Measurements from ENCODE around the gene HSPB1. TPM values are rescaled to one million over a fixed set of nuclear protein-coding genes. Genes with fewer than 3 reads are reported as not detected.
A peak's percentile ranks its signal among the peaks of the same experiment; 100 is the strongest.

The HSPB1 gene
- total and polyA plus RNA-seq, 2 of the 13 experiments (the other 11 are each of a cell fraction or from before 2014, with no cell fraction given), result 21.0 to 38.6 TPM

DNA sequence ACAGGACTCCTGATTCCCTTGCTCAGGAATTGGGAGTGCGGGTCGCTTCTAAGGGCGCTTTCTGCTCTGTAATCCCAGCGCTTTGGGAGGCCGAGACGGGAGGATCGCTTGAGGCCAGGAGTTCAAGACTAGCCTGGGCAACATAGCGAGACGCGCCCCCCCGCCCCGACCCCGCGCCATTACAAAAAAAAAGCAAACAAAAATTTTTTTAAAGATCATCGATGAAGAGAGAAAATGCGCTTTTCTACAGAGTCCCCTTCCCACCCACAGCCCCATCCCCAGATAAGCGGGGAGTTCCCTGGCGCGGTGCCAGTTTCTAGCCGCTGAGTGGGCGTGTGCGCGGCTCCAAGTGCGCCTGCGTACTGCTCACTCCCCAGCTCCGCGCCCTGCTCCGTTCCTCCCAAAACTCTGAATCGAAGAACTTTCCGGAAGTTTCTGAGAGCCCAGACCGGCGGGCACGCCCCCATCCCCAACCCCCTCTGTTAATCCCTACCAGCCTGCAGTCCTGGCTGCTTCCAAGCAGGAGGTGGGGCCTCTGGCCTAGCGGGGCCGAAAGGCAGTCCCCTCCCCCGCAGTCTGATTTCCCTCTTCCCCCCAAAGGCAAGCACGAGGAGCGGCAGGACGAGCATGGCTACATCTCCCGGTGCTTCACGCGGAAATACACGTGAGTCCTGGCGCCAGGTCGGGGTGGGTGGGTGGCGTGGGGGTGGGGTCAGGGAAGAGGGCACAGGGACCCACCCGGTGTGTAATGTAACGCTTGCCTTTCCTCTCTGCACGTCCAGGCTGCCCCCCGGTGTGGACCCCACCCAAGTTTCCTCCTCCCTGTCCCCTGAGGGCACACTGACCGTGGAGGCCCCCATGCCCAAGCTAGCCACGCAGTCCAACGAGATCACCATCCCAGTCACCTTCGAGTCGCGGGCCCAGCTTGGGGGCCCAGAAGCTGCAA is 1.0 kb downstream of the HSPB1 start (continued):
- TF ChIP-seq, protein P1, sequence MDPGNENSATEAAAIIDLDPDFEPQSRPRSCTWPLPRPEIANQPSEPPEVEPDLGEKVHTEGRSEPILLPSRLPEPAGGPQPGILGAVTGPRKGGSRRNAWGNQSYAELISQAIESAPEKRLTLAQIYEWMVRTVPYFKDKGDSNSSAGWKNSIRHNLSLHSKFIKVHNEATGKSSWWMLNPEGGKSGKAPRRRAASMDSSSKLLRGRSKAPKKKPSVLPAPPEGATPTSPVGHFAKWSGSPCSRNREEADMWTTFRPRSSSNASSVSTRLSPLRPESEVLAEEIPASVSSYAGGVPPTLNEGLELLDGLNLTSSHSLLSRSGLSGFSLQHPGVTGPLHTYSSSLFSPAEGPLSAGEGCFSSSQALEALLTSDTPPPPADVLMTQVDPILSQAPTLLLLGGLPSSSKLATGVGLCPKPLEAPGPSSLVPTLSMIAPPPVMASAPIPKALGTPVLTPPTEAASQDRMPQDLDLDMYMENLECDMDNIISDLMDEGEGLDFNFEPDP (CRISPR knock-in tag; conservative IDR thresholded peaks at IDR 0.05), result no peak
- TF ChIP-seq, protein P2, sequence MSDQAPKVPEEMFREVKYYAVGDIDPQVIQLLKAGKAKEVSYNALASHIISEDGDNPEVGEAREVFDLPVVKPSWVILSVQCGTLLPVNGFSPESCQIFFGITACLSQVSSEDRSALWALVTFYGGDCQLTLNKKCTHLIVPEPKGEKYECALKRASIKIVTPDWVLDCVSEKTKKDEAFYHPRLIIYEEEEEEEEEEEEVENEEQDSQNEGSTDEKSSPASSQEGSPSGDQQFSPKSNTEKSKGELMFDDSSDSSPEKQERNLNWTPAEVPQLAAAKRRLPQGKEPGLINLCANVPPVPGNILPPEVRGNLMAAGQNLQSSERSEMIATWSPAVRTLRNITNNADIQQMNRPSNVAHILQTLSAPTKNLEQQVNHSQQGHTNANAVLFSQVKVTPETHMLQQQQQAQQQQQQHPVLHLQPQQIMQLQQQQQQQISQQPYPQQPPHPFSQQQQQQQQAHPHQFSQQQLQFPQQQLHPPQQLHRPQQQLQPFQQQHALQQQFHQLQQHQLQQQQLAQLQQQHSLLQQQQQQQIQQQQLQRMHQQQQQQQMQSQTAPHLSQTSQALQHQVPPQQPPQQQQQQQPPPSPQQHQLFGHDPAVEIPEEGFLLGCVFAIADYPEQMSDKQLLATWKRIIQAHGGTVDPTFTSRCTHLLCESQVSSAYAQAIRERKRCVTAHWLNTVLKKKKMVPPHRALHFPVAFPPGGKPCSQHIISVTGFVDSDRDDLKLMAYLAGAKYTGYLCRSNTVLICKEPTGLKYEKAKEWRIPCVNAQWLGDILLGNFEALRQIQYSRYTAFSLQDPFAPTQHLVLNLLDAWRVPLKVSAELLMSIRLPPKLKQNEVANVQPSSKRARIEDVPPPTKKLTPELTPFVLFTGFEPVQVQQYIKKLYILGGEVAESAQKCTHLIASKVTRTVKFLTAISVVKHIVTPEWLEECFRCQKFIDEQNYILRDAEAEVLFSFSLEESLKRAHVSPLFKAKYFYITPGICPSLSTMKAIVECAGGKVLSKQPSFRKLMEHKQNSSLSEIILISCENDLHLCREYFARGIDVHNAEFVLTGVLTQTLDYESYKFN (CRISPR knock-in tag; conservative IDR thresholded peaks at IDR 0.05), result peak; percentile 45; the same call in 1 of the 2 replicates
- TF ChIP-seq SETDB1 (CRISPR knock-in tag; IDR thresholded peaks at IDR 0.05; ENCODE audit: borderline replicate concordance), result no peak
- no peak for TF ChIP-seq ATF4 (CRISPR knock-in tag; IDR thresholded peaks at IDR 0.05)
- no peak for TF ChIP-seq SRY (CRISPR knock-in tag; IDR thresholded peaks at IDR 0.05)
- TF ChIP-seq SAP130 (CRISPR knock-in tag; IDR thresholded peaks at IDR 0.05; ENCODE audit: low read depth), result peak; percentile 43
- TF ChIP-seq SNRNP70 (IDR thresholded peaks at IDR 0.05; ENCODE audit: low read depth, low read length), result no peak
- TF ChIP-seq, protein P3, sequence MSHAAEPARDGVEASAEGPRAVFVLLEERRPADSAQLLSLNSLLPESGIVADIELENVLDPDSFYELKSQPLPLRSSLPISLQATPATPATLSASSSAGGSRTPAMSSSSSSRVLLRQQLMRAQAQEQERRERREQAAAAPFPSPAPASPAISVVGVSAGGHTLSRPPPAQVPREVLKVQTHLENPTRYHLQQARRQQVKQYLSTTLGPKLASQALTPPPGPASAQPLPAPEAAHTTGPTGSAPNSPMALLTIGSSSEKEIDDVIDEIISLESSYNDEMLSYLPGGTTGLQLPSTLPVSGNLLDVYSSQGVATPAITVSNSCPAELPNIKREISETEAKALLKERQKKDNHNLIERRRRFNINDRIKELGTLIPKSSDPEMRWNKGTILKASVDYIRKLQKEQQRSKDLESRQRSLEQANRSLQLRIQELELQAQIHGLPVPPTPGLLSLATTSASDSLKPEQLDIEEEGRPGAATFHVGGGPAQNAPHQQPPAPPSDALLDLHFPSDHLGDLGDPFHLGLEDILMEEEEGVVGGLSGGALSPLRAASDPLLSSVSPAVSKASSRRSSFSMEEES (CRISPR knock-in tag; IDR thresholded peaks at IDR 0.05), result 0 out of 2 replicates have a peak, but pooled peaks have one; percentile 44
- no peak for TF ChIP-seq ZNF703 (CRISPR knock-in tag; IDR thresholded peaks at IDR 0.05; ENCODE audit: borderline replicate concordance)
- TF ChIP-seq SKI (IDR thresholded peaks at IDR 0.05; ENCODE audit: partially characterized antibody), result no peak
- peak; percentile 57; the same call in 1 of the 2 replicates for TF ChIP-seq SALL1 (CRISPR knock-in tag; IDR thresholded peaks at IDR 0.05)
- no peak for TF ChIP-seq ZNF446 (CRISPR knock-in tag; IDR thresholded peaks at IDR 0.05)
- TF ChIP-seq CHCHD3 (CRISPR knock-in tag; IDR thresholded peaks at IDR 0.05), result no peak
- TF ChIP-seq ZNF280D (CRISPR knock-in tag; IDR thresholded peaks at IDR 0.05), result no peak
- no peak for TF ChIP-seq MED13 (CRISPR knock-in tag; IDR thresholded peaks at IDR 0.05)
- TF ChIP-seq MAF1 (CRISPR knock-in tag; IDR thresholded peaks at IDR 0.05; ENCODE audit: borderline replicate concordance), result no peak

Measured in HepG2 (cell line).